Measurements from ENCODE around the gene TMOD3.

DNA sequence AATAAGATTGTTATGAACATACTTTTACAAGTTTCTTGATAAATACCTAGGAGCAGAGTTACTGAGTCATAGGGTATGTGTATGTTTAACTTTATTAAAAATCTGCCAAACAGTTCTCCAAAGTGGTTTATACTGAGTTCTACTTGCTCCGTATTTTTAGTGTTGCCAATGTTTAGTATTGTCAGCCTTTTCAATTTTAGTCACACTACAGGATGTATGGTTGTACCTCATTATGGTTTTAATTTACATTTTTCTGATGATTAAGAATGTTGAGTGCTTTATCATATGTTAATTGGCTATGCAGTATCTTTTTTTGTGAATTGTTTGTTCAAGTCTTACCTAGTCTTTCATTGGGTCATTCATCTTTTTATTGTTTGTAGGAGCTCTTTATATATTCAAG lies 4.3 kb downstream of the TMOD3 start:
- TF ChIP-seq, protein P1, sequence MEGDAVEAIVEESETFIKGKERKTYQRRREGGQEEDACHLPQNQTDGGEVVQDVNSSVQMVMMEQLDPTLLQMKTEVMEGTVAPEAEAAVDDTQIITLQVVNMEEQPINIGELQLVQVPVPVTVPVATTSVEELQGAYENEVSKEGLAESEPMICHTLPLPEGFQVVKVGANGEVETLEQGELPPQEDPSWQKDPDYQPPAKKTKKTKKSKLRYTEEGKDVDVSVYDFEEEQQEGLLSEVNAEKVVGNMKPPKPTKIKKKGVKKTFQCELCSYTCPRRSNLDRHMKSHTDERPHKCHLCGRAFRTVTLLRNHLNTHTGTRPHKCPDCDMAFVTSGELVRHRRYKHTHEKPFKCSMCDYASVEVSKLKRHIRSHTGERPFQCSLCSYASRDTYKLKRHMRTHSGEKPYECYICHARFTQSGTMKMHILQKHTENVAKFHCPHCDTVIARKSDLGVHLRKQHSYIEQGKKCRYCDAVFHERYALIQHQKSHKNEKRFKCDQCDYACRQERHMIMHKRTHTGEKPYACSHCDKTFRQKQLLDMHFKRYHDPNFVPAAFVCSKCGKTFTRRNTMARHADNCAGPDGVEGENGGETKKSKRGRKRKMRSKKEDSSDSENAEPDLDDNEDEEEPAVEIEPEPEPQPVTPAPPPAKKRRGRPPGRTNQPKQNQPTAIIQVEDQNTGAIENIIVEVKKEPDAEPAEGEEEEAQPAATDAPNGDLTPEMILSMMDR (conservative IDR thresholded peaks at IDR 0.05; ENCODE audit: low read length) = no peak
- TF ChIP-seq EZH2phosphoT487 (IDR thresholded peaks at IDR 0.05; ENCODE audit: borderline replicate concordance) = no peak

Data from Loucy (cell line).